Measurements from ENCODE around the gene TCEANC. TPM values are rescaled to one million over a fixed set of nuclear protein-coding genes. Genes with fewer than 3 reads are reported as not detected.
"Not testable (repeated sequence)": the region's sequence is repeated elsewhere in the genome, so short reads cannot be mapped to it uniquely, and the experiment has no call there.

Gene TCEANC
- total and polyA plus RNA-seq, 4 donors = 1.5 to 3.9 (median 2.5) TPM

DNA sequence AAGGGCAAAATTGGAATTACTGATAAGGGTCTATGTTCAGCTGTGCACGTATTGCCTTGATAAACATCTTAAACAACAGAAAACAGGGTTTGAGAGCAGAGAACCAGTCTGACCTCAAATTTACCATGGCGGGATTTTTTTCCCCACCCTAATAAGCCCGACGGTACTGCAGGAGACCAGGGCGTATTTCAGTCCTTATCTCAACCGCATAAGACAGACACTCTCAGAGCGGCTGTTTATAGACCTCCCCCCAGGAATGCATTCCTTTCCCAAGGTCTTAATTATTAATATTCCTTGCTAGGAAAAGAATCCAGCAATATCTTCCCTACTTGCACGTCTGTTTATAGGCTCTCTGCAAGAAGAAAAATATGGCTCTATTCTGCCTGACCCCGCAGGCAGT, 15.7 kb upstream of the TCEANC start:
- H3K4me3 ChIP-seq (ENCODE audit: low read length in 2 of 2); H3K9me3 ChIP-seq (ENCODE audit: control insufficient read depth, low read length); H3K27me3 ChIP-seq (ENCODE audit: control insufficient read depth in 1 of 2, insufficient read depth in 2 of 2, low read length in 1 of 2); ATAC-seq (ENCODE audit: low FRiP score); intact Hi-C loops (cut with DNase I); DNase-seq; H3K4me1 ChIP-seq (ENCODE audit: control insufficient read depth in 1 of 2, insufficient read depth in 2 of 2, low read length in 2 of 2); H3K27ac ChIP-seq (ENCODE audit: low read depth in 1 of 2, low read length in 2 of 2); H3K36me3 ChIP-seq (ENCODE audit: control insufficient read depth in 1 of 2, insufficient read depth in 2 of 2, low read length in 1 of 2): not testable (repeated sequence)
- 74 to 80% methylated on average over 9 of the region's 9 CpGs for WGBS, 2 donors

DNA sequence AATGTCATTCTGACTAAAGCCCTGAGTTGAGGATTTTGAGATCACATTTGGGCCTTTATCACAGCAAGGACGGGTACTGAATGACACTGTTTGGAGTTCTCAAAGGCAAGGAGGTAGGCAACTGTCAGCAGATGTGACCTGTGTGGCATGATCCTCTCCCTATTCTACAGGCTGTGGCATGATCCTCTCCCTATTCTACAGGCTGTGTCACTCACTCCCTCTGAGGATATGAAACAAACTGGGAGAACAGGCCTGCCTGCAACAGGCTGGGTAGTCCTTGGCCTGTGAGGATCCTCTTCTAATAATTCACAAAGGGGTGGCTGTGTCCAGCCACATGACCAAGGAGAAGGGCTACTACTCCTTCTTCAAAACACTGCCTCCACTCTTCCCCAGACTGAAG, 14.9 kb upstream of the TCEANC start:
- 62 to 96% methylated on average over 1 of the region's 1 CpG for WGBS, 2 donors
- peak; percentile 11 for ATAC-seq (ENCODE audit: low FRiP score)

DNA sequence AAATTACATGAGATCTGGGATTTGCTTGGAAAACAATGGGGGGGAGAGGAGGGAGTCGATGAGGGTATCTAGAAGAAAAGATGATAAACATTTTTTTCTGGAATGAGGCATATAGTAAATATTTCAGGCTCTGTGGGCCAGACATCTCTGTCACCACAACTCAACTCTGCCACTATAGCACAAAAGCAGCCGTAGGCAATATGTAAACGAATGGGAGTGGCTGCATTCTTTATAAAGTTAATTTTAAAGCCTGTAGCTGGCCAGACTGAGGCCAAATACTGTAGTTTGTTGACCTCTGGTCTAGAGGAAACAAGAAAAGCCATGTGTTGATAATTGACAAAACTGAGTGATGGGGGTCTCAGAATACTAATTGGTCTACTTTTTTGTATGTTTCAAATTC, 14.1 kb upstream of the TCEANC start:
- Histone ChIP-seq H3K27ac (ENCODE audit: low read depth in 1 of 2, low read length in 2 of 2) (no peak overlapping the region), H3K4me3 (ENCODE audit: low read length in 2 of 2) (no peak overlapping the region), H3K36me3 (ENCODE audit: control insufficient read depth in 1 of 2, insufficient read depth in 2 of 2, low read length in 1 of 2) (no peaks in the 10 kb centered on the region), H3K4me1 (ENCODE audit: control insufficient read depth in 1 of 2, insufficient read depth in 2 of 2, low read length in 2 of 2) (no peaks in the 10 kb centered on the region), H3K9me3 (ENCODE audit: control insufficient read depth, low read length) (no peaks in the 10 kb centered on the region), H3K27me3 (ENCODE audit: control insufficient read depth in 1 of 2, insufficient read depth in 2 of 2, low read length in 1 of 2) (no peaks in the 10 kb centered on the region)
- 42 to 55% methylated on average over 3 of the region's 3 CpGs for WGBS, 2 donors
- intact Hi-C loops (cut with DNase I) = no loop called here
- no peak for ATAC-seq (ENCODE audit: low FRiP score)
- no peak for DNase-seq

More for the DNA sequence above, 14.9 kb upstream of the TCEANC start:
- no peaks in the 10 kb centered on the region for H3K4me1 ChIP-seq (ENCODE audit: control insufficient read depth in 1 of 2, insufficient read depth in 2 of 2, low read length in 2 of 2)
- no peak overlapping the region for H3K27ac ChIP-seq (ENCODE audit: low read depth in 1 of 2, low read length in 2 of 2)
- no peaks in the 10 kb centered on the region for H3K27me3 ChIP-seq (ENCODE audit: control insufficient read depth in 1 of 2, insufficient read depth in 2 of 2, low read length in 1 of 2)
- DNase-seq = no peak
- no peak overlapping the region for H3K4me3 ChIP-seq (ENCODE audit: low read length in 2 of 2)
- no peaks in the 10 kb centered on the region for H3K36me3 ChIP-seq (ENCODE audit: control insufficient read depth in 1 of 2, insufficient read depth in 2 of 2, low read length in 1 of 2)
- intact Hi-C loops (cut with DNase I) = no loop called here
- H3K9me3 ChIP-seq (ENCODE audit: control insufficient read depth, low read length) = no peaks in the 10 kb centered on the region

DNA sequence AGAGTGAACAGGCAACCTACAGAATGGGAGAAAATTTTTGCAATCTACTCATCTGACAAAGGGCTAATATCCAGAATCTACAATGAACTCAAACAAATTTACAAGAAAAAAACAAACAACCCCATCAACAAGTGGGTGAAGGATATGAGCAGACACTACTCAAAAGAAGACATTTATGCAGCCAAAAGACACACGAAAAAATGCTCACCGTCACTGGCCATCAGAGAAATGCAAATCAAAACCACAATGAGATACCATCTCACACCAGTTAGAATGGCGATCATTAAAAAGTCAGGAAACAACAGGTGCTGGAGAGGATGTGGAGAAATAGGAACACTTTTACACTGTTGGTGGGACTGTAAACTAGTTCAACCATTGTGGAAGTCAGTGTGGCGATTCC, 11.3 kb upstream of the TCEANC start:
- H3K4me3 ChIP-seq (ENCODE audit: low read length in 2 of 2); intact Hi-C loops (cut with DNase I); H3K27ac ChIP-seq (ENCODE audit: low read depth in 1 of 2, low read length in 2 of 2); H3K27me3 ChIP-seq (ENCODE audit: control insufficient read depth in 1 of 2, insufficient read depth in 2 of 2, low read length in 1 of 2); H3K4me1 ChIP-seq (ENCODE audit: control insufficient read depth in 1 of 2, insufficient read depth in 2 of 2, low read length in 2 of 2); DNase-seq; H3K9me3 ChIP-seq (ENCODE audit: control insufficient read depth, low read length); H3K36me3 ChIP-seq (ENCODE audit: control insufficient read depth in 1 of 2, insufficient read depth in 2 of 2, low read length in 1 of 2); ATAC-seq (ENCODE audit: low FRiP score): not testable (repeated sequence)
- WGBS, 2 donors = 86 to 89% methylated on average over 2 of the region's 4 CpGs

DNA sequence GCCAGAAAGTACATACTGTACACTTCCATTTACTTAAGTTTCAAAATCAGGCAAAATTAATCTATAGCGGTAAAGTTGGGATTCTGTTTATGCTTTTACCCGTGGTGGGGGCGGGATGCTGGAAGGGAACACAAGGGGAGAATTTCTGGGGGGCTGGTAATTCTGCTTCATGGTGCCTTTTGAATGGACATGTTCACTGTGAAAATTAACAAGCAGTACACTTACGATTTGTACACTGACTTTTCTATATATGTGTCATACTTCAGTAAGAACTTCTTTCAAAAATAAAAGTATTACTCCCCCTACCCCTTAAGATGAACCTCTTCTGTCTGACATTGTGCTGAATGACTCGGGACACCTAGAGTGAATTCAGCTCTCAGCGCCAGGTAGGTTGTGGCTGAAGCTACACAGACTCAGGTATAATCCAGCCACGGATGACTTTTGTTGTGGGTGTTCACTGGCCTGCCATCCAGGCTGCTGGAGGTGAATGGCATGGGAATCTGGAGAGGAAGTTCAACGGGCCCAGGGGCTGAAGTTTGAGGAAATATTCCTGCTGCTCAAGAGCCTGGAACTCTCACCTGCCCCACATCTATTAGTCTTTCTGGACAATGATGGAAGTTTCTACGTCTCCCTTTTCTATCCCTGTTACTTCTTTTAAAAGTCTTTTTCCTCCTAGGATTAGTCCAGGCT, 7.3 kb upstream of the TCEANC start:
- Histone ChIP-seq H3K4me1 (ENCODE audit: control insufficient read depth in 1 of 2, insufficient read depth in 2 of 2, low read length in 2 of 2) (peaks cover 0 to 2% of the 10 kb centered on the region in 2 donors), H3K36me3 (ENCODE audit: control insufficient read depth in 1 of 2, insufficient read depth in 2 of 2, low read length in 1 of 2) (no peaks in the 10 kb centered on the region), H3K4me3 (ENCODE audit: low read length in 2 of 2) (no peak overlapping the region), H3K27ac (ENCODE audit: low read depth in 1 of 2, low read length in 2 of 2) (no peak overlapping the region), H3K27me3 (ENCODE audit: control insufficient read depth in 1 of 2, insufficient read depth in 2 of 2, low read length in 1 of 2) (no peaks in the 10 kb centered on the region), H3K9me3 (ENCODE audit: control insufficient read depth, low read length) (no peaks in the 10 kb centered on the region)
- DNase-seq (no peak), ATAC-seq (ENCODE audit: low FRiP score) (no peak)
- WGBS, 2 donors = 45 to 58% methylated on average over 9 of the region's 9 CpGs
- intact Hi-C loops (cut with DNase I) = loop anchor here (1.0 to 5.0 kb wide), 3 partner anchors 139 to 698 kb away; no protein-coding TSS in a partner anchor

DNA sequence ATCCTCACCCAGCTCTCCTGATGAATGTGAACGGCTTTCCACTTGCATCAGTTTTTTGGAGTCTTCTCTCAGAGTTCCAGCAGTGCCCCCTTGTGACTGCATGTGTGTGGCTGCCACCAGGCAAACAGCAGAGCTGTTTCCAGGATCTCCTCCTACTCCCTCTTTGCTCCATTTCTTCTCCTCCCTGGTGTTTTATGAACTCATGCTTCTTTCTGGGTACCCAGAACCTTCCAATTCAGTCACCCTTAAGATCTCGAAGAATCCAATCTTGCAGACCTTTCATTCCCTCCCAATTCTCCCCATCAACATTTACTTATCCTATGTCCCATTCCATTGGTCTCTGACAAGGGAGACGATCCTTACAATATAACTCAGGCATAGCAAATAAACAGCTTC, 6.8 kb upstream of the TCEANC start:
- Histone ChIP-seq H3K4me3 (ENCODE audit: low read length in 2 of 2) (no peak overlapping the region), H3K36me3 (ENCODE audit: control insufficient read depth in 1 of 2, insufficient read depth in 2 of 2, low read length in 1 of 2) (no peaks in the 10 kb centered on the region), H3K27me3 (ENCODE audit: control insufficient read depth in 1 of 2, insufficient read depth in 2 of 2, low read length in 1 of 2) (no peaks in the 10 kb centered on the region), H3K27ac (ENCODE audit: low read depth in 1 of 2, low read length in 2 of 2) (no peak overlapping the region), H3K4me1 (ENCODE audit: control insufficient read depth in 1 of 2, insufficient read depth in 2 of 2, low read length in 2 of 2) (peaks cover 0 to 2% of the 10 kb centered on the region in 2 donors), H3K9me3 (ENCODE audit: control insufficient read depth, low read length) (no peaks in the 10 kb centered on the region)
- intact Hi-C loops (cut with DNase I) = loop anchor here (1.0 to 5.0 kb wide), 3 partner anchors 139 to 699 kb away; no protein-coding TSS in a partner anchor
- WGBS, 2 donors = 27 to 34% methylated on average over 3 of the region's 3 CpGs
- DNase-seq (peak; percentile 71 to 85), ATAC-seq (ENCODE audit: low FRiP score) (peak; percentile 77)

DNA sequence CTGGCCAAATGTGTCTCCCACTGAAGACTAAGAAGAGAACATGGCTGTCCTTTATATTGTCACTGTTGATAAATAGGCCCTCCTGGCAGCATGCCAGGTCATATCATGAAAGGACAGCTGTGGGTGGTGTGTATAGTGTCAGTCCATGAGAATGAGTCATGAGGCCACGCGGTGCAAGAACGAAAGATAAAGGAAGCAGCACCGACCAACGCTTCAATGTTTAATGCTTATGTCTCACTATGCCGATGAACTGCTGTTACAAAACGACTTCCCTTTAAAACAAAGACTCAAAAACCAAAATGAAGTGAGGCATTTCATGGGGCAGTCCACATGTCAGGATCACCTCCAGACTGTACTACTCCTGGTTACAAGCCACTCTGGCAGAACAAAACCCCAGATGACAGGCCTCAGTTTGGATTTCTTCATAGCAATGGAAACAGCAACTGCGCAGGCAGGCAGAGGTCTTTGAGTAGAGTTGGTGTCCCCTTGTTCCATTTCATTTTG, 5.2 kb upstream of the TCEANC start:
- H3K36me3 ChIP-seq (ENCODE audit: control insufficient read depth in 1 of 2, insufficient read depth in 2 of 2, low read length in 1 of 2) = no peaks in the 10 kb centered on the region
- H3K27me3 ChIP-seq (ENCODE audit: control insufficient read depth in 1 of 2, insufficient read depth in 2 of 2, low read length in 1 of 2) = no peaks in the 10 kb centered on the region
- H3K9me3 ChIP-seq (ENCODE audit: control insufficient read depth, low read length) = no peaks in the 10 kb centered on the region
- H3K4me3 ChIP-seq (ENCODE audit: low read length in 2 of 2) = no peak overlapping the region
- ATAC-seq (ENCODE audit: low FRiP score) = peak; percentile 51
- intact Hi-C loops (cut with DNase I) = loop anchor here in 1 of 2 donors (2.0 to 5.0 kb wide), 2 partner anchors 141 to 700 kb away; no protein-coding TSS in a partner anchor
- peaks cover 0 to 2% of the 10 kb centered on the region in 2 donors for H3K4me1 ChIP-seq (ENCODE audit: control insufficient read depth in 1 of 2, insufficient read depth in 2 of 2, low read length in 2 of 2)
- no peak overlapping the region for H3K27ac ChIP-seq (ENCODE audit: low read depth in 1 of 2, low read length in 2 of 2)
- WGBS, 2 donors = 22 to 41% methylated on average over 8 of the region's 8 CpGs
- DNase-seq = peak in 1 of 2 donors; percentile 76

DNA sequence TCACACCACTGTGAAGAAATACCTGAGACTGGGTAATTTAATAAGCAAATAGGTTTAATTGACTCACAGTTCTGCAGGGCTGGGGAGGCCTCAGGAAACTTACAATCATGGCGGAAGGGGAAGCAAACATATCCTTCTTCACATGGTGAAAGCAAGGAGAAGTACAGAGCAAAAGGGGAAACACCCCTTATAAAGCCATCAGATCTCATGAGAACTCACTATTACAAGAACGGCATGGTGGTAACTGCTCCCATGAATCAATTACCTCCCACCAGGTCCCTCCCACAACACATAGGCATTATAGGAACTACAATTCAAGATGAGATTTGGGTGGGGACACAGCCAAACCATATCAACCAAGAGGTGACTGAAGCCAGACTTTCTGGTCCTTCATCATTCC, 4.6 kb upstream of the TCEANC start:
- 95% methylated on average over 2 of the region's 2 CpGs for WGBS, 2 donors
- not testable (repeated sequence) for DNase-seq; H3K36me3 ChIP-seq (ENCODE audit: control insufficient read depth in 1 of 2, insufficient read depth in 2 of 2, low read length in 1 of 2); H3K4me1 ChIP-seq (ENCODE audit: control insufficient read depth in 1 of 2, insufficient read depth in 2 of 2, low read length in 2 of 2); H3K9me3 ChIP-seq (ENCODE audit: control insufficient read depth, low read length); H3K27me3 ChIP-seq (ENCODE audit: control insufficient read depth in 1 of 2, insufficient read depth in 2 of 2, low read length in 1 of 2); H3K4me3 ChIP-seq (ENCODE audit: low read length in 2 of 2); ATAC-seq (ENCODE audit: low FRiP score); H3K27ac ChIP-seq (ENCODE audit: low read depth in 1 of 2, low read length in 2 of 2)
- intact Hi-C loops (cut with DNase I) = loop anchor here in 1 of 2 donors (5.0 kb wide), 1 partner anchor 701 kb away; no protein-coding TSS in a partner anchor

DNA sequence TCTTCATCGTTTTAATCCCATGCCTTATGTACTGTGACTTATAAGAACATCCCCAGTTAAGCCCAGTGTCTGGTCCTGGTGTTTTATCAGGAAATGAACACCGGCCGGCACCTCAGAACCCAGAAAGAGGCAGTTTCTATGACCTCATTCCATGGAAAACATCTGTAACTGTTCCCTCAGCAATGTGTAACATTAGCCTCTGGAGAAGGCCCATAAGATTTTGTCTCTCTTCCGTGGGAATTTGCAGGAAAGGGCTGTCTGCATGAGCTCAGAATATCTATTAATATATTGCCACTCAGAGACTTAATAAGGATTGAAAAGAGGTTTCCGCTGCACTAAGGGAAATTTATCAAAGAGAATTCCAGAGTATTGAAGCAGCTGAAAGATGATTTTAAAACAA, 3.1 kb upstream of the TCEANC start:
- 10 to 36% methylated on average over 5 of the region's 5 CpGs for WGBS, 2 donors

More for the DNA sequence above, 3.1 kb upstream of the TCEANC start:
- Histone ChIP-seq H3K27ac (ENCODE audit: low read depth in 1 of 2, low read length in 2 of 2) (peak overlapping the region in 1 of 2 donors; percentile 68), H3K9me3 (ENCODE audit: control insufficient read depth, low read length) (no peaks in the 10 kb centered on the region), H3K36me3 (ENCODE audit: control insufficient read depth in 1 of 2, insufficient read depth in 2 of 2, low read length in 1 of 2) (no peaks in the 10 kb centered on the region), H3K4me1 (ENCODE audit: control insufficient read depth in 1 of 2, insufficient read depth in 2 of 2, low read length in 2 of 2) (peaks cover 0 to 2% of the 10 kb centered on the region in 2 donors), H3K27me3 (ENCODE audit: control insufficient read depth in 1 of 2, insufficient read depth in 2 of 2, low read length in 1 of 2) (no peaks in the 10 kb centered on the region), H3K4me3 (ENCODE audit: low read length in 2 of 2) (no peak overlapping the region)
- DNase-seq (no peak), ATAC-seq (ENCODE audit: low FRiP score) (no peak)
- intact Hi-C loops (cut with DNase I) = loop anchor here in 1 of 2 donors (5.0 kb wide), 2 partner anchors 37 to 703 kb away; partner anchors contain the start of gene RAB9A
